HG03175 (cell line): Measurements from ENCODE around the gene CACNA2D3.

ENCODE experiments used
- ATAC-seq: cut with Tn5 transposase; IDR thresholded peaks from one replicate; pipeline ENCODE4 v1.9.1; 2021; ENCODE audit warnings: mild to moderate bottlenecking, moderate library complexity; ENCODE audit not compliant: unreplicated experiment

CACNA2D3 gene

GRCh38 chr3:54826251-54826691, 703.9 kb downstream of the CACNA2D3 start:
- no peak for ATAC-seq

DNA sequence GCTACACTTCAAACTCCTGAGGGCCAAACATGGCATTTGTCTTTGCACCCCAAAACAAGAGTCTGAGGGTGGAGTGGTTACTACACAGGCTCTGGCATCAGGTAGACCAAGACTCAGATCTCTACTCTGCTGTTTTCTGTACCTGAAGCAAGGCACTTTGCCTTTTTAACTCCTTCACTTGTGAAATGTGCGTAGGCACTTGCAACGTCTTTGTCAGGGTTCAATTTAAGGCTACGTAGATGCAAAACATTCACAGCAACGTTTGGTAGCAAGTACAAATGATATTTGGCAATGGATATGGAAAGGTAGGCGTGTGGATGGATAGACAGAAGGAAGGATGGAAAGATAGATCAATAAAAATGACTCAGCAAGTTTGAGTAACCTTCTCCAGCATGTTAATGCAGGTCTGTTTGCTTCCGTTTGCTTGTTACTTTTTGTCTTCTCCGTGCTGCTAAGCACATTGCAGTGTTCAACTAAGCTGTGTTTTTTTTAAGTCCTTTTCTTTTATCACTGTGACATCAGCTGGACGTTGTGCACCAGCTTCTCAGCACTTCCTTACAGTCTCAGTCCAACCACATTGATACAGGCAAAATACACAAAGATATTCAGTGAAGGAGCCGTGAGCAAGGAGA, 704.8 kb downstream of the CACNA2D3 start:
- ATAC-seq = no peak

- no peak for ATAC-seq
Observed at GRCh38 chr3:54827776-54828175, 705.4 kb downstream of the CACNA2D3 start.

GRCh38 chr3:54830658-54831057, 708.3 kb downstream of the CACNA2D3 start:
- ATAC-seq = peak; percentile 43

DNA sequence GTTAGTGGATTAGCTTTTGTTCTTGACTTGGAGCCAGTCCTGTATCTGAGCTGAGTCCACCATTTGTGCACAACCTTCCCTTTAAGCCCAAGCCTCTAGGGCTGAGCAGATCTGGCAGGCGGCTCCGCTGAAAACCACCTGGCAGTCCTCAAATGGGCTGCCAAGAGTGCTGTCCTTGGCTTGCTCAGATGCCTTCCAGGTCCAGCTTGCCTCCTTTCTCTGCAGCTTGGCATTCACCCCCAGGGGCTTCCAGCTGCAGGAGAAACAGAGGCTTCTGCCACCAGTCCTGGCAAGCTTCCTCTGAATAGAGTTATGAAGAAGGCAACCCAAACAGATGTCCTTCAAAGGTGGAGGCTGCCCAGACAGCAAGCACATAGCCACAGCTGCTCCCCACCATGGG, 708.8 kb downstream of the CACNA2D3 start:
- ATAC-seq = no peak

- no peak for ATAC-seq
Observed at GRCh38 chr3:54832876-54833275, 710.5 kb downstream of the CACNA2D3 start.

DNA sequence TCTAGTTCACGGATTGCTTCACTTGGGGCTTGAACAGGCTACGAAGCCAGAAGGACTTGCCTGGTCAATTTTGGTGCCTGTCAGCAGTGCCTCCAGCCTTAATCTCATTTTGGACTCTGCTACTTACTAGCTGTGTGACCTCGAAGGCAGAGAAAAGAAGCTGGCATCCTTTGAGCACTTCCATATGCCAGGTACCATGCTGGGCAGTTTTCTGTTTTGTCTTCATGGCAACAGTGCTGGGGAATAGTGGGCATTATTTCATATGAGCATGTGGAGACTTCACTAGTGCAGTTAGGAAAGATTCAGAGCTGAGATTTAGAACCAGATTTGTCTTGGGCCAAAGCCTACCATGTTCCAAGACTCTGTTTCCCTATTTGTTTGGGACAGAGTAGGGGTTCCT, 713.3 kb downstream of the CACNA2D3 start:
- ATAC-seq = no peak

GRCh38 chr3:54836871-54837270, 714.5 kb downstream of the CACNA2D3 start:
- ATAC-seq = no peak

DNA sequence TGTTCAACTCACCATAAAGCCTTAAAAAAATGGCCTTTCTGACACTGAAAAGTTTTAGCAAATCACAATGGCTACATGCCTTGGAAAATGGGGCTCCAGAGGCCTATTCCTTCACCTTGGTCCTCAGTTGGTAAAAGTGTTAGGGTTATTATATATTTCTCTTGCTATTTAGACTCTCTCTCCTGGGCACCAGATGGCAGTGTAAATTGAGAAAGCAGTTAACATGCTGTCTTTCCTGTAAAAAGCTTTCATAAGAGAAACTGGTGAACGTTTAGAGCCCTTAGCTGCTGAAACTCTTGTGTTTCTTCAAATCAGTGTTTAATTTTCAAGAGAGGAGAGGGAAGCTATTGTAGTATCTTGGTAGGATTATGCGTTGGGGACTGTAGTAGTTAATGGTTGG, 715.6 kb downstream of the CACNA2D3 start:
- ATAC-seq = no peak

GRCh38 chr3:54841471-54841870, 719.1 kb downstream of the CACNA2D3 start:
- no peak for ATAC-seq

DNA sequence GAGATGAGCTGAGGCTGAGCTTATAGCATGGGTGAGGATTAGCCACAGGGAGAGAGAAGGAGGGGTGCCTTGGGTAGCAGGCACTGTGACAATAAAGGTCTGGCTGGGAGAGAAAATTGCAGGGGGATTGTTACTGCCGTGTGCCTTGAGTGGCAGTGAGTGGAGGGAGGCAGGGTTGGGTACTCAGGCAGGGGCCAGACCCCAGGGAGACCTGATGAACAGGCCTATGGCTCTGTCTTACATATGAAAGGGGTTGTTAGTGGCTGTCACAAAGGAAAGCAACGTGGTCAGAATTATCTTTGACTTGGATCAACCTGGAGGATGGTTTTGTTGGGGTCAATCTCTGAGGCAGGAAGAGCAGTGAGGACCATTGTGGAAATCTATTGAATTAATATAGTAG, 721.0 kb downstream of the CACNA2D3 start:
- ATAC-seq = no peak

DNA sequence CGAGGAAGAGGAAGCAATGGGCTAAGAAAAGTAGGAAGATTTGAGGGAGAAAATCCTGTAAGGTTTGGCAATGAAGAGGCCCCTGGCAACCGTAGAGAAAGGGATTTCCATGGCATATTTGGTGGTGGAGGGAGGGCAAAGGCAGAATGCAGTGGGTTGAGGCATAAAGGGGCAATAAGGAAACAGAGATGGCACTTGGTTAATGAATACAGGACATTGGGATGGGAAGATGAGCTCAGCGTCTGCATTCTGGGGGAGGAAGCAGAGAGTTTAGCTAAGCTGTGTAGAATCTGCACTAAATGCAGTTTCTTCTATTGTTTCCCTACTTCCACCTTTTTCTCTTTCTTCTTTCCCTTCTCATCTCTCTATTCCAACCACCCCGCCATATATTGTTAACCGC, 721.9 kb downstream of the CACNA2D3 start:
- no peak for ATAC-seq

- ATAC-seq = no peak
Observed at GRCh38 chr3:54845011-54845410, 722.7 kb downstream of the CACNA2D3 start.

GRCh38 chr3:54845551-54845950, 723.2 kb downstream of the CACNA2D3 start:
- ATAC-seq = no peak

GRCh38 chr3:54846119-54846518, 723.8 kb downstream of the CACNA2D3 start:
- ATAC-seq = no peak

DNA sequence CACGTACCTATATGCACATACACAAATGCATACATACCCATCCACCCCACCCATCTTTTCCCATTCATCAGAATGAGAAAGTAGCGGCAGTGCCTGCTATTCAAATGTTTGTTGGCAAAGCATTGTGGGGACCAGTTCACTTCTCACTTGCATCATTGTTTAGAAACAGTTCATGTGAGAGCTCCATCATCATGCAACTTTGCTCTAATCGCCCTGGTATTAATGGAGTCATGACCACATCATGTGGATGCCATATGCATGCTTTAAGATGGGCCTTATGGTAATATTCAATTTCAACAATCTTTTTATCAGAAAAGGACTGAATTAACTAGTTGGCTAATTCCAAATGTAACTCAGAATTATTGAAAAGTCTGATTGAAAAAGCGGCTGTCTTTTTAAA, 725.0 kb downstream of the CACNA2D3 start:
- ATAC-seq = no peak

DNA sequence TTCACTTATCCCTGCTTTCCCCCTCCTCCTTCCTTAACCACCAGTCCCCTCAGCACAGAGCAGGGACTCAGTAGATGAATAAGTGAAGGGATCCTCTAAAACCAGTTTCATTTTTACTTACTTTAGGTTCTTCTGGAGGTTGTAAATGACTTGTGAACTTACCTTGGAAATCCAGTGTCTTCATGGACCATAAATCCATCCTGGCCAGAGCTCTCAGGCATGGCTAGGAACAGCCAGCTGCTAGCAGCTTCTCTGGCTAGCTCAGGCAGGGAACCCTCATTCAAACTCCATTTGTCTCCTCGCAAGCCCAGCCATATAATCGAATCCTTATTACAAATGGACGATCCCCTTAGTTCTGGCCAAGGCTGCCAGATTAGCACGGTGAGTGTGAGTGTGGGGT, 727.0 kb downstream of the CACNA2D3 start:
- no peak for ATAC-seq

GRCh38 chr3:54850484-54851018, 728.2 kb downstream of the CACNA2D3 start:
- no peak for ATAC-seq

GRCh38 chr3:54853573-54854404, 731.4 kb downstream of the CACNA2D3 start:
- peak; percentile 74 for ATAC-seq

DNA sequence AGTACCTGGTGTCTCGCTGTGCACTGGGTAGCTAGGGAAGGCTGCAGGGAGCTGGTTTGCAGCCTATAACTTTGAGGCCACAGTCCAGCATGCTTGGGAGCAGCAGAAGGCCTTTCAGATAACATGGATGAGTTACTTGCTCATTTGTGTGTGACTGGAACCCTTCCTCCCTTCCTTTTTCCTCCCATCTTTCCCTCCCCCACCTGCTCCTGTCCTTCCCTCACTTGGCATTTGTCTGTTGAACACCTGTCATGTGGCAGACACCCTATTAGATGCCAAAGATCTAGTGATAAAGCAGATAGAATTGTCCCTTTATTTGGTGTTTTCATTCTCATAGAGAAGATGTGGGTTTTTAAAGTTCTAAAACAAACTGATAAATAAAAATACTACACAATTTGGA, 733.9 kb downstream of the CACNA2D3 start:
- no peak for ATAC-seq

- no peak for ATAC-seq
Observed at GRCh38 chr3:54857343-54857742, 735.0 kb downstream of the CACNA2D3 start.
